Psoas muscle (tissue), 8 donors: ENCODE data around the gene CAGE1. TPM values are rescaled to one million over a fixed set of nuclear protein-coding genes. Genes with fewer than 3 reads are reported as not detected.

Experiments used
- ATAC-seq, 4 donors: fragments of 200-7000 bp; cut with Tn5 transposase; one replicate each; pipeline ENCODE4 v1.9.1; 2020; ENCODE audit warnings: moderate library complexity in 3 of 4, mild to moderate bottlenecking in 2 of 4
- DNase-seq, 2 donors: peaks; one replicate each; pipeline ENCODE4 v3.0.0-alpha.2; 2020
- H3K27ac ChIP-seq: fragments of 200-600 bp; one replicate; pipeline ENCODE4 v1.8.0; 2022
- H3K27me3 ChIP-seq, 3 donors: fragments of 200-600 bp in 1 of 3; one replicate each; pipeline versions ENCODE4 v1.6.1 to v1.8.0; 2013 to 2022; ENCODE audit warnings: low read length in 2 of 3, mild to moderate bottlenecking in 2 of 3, moderate library complexity in 1 of 3; ENCODE audit not compliant: insufficient read depth in 3 of 3
- H3K36me3 ChIP-seq, 2 donors: fragments of 200-600 bp in 1 of 2; one replicate each; pipeline versions ENCODE4 v1.6.1 to v1.8.0; 2013 to 2022; ENCODE audit warnings: low read depth in 1 of 2, mild to moderate bottlenecking in 1 of 2, moderate library complexity in 1 of 2; ENCODE audit not compliant: insufficient read depth in 1 of 2
- H3K4me1 ChIP-seq: fragments of 200-600 bp; one replicate; pipeline ENCODE4 v1.8.0; 2022
- H3K4me3 ChIP-seq: fragments of 200-600 bp; one replicate; pipeline ENCODE4 v1.8.0; 2022; ENCODE audit warnings: mild to moderate bottlenecking
- H3K9me3 ChIP-seq: fragments of 200-600 bp; one replicate; pipeline ENCODE4 v1.8.0; 2022
- CTCF ChIP-seq: fragments of 200-600 bp; IDR thresholded peaks from one replicate; pipeline ENCODE4 v1.8.0; 2022; ENCODE audit warnings: antibody characterized with exemption
- WGBS, 3 donors: extraction: QIAGEN DNeasy Blood & Tissue Kit; methylation state at CpG; one replicate each; pipeline versions ENCODE4 v1.1.6 to v1.1.7; 2013; 5-methylcytosine and 5-hydroxymethylcytosine counted together
- intact Hi-C, 2 donors: fragments of 100-400 bp; cut with DNase I; formaldehyde crosslinking; loops; one replicate each; pipeline versions ENCODE4 v1.11.0 to v1.14.2; 2022
- polyA plus RNA-seq, 3 donors: library from polyadenylated mRNA; stranded (reverse); fragments of 200-250 nt; gene quantifications; one replicate each; pipeline ENCODE4 v1.2.3, GENCODE V29; 2013
- total RNA-seq, 4 donors: library from RNA; stranded (reverse); fragmentation: NEBNext Ultra II Directional in 2 of 4; extraction: Animal tissue kit (Norgen Biotek cat#: 25700) in 2 of 4; gene quantifications; one replicate each; pipeline versions ENCODE4 v1.2.1 to v1.2.4, GENCODE V29; 2021 to 2023
- donor health status: healthy with polysubstance abuse.
- donor health status: DM: no; HTN: no; CAD: no; lungs with moderate emphysema.
- donor health status: Bipolar disorder and iron deficiency.
- donor health status: healthy.
- donor health status: DM: yes; HTN: yes; CAD: no.
- donor health status: DM: no; HTN: no; CAD: no.
- donor health status: DM: no; HTN: no; CAD: no.
- donor health status: DM: yes; HTN: yes; CAD: no.

The CAGE1 gene
- total and polyA plus RNA-seq, 7 donors = 0.08 TPM; not detected in 6

GRCh38 chr6:7292596-7293255 is 96.8 kb downstream of the CAGE1 start:
- 69 to 78% (median 75%) methylated on average over 6 of the region's 6 CpGs for WGBS, 3 donors
- DNase-seq (no peak), ATAC-seq (no peak)
- no peaks in the 10 kb centered on the region for H3K9me3 ChIP-seq
- H3K4me1 ChIP-seq = no peaks in the 10 kb centered on the region
- no peak overlapping the region for H3K27ac ChIP-seq
- intact Hi-C loops = no loop called here
- no peaks in the 10 kb centered on the region for H3K27me3 ChIP-seq
- TF ChIP-seq CTCF = no peak
- peaks cover 11 to 100% of the 10 kb centered on the region in 2 donors for H3K36me3 ChIP-seq
- H3K4me3 ChIP-seq = no peak overlapping the region

GRCh38 chr6:7290079-7290478 is 99.5 kb downstream of the CAGE1 start:
- Histone ChIP-seq H3K9me3 (no peaks in the 10 kb centered on the region), H3K27me3 (no peaks in the 10 kb centered on the region), H3K4me3 (no peak overlapping the region), H3K27ac (no peak overlapping the region), H3K36me3 (peaks cover 9 to 100% of the 10 kb centered on the region in 2 donors), H3K4me1 (no peaks in the 10 kb centered on the region)
- TF ChIP-seq CTCF = no peak
- DNase-seq (no peak), ATAC-seq (no peak)
- WGBS, 3 donors = 87 to 98% (median 96%) methylated on average over 1 of the region's 1 CpG
- intact Hi-C loops = no loop called here

- no peaks in the 10 kb centered on the region for H3K4me1 ChIP-seq
- 89 to 96% (median 91%) methylated on average over 6 of the region's 6 CpGs for WGBS, 3 donors
- ATAC-seq (no peak), DNase-seq (no peak)
- H3K27ac ChIP-seq = no peak overlapping the region
- no peaks in the 10 kb centered on the region for H3K27me3 ChIP-seq
- intact Hi-C loops = loop anchor here (5.0 kb wide), 2 partner anchors 312 to 327 kb away; no protein-coding TSS in a partner anchor
- H3K9me3 ChIP-seq = no peaks in the 10 kb centered on the region
- TF ChIP-seq CTCF = no peak
- no peak overlapping the region for H3K4me3 ChIP-seq
- H3K36me3 ChIP-seq = peaks cover 2 to 87% of the 10 kb centered on the region in 2 donors
These were observed 104.1 kb downstream of the CAGE1 start for GRCh38 chr6:7285416-7285815.

- Histone ChIP-seq H3K36me3 (peaks cover 2 to 73% of the 10 kb centered on the region in 2 donors), H3K4me1 (no peaks in the 10 kb centered on the region), H3K9me3 (no peaks in the 10 kb centered on the region), H3K27ac (no peak overlapping the region), H3K27me3 (no peaks in the 10 kb centered on the region), H3K4me3 (no peak overlapping the region)
- ATAC-seq (no peak), DNase-seq (no peak)
- intact Hi-C loops = no loop called here
- WGBS, 3 donors = 86 to 90% (median 86%) methylated on average over 2 of the region's 2 CpGs
- no peak for TF ChIP-seq CTCF
These were observed 105.9 kb downstream of the CAGE1 start for GRCh38 chr6:7283676-7284075.
